ENCODE results near the gene TAF4. TPM values are rescaled to one million over a fixed set of nuclear protein-coding genes. Genes with fewer than 3 reads are reported as not detected.

The TAF4 gene
- total RNA-seq, 4 donors from 2014 or later: 18.9 to 93.5 (median 31.0) TPM

DNA sequence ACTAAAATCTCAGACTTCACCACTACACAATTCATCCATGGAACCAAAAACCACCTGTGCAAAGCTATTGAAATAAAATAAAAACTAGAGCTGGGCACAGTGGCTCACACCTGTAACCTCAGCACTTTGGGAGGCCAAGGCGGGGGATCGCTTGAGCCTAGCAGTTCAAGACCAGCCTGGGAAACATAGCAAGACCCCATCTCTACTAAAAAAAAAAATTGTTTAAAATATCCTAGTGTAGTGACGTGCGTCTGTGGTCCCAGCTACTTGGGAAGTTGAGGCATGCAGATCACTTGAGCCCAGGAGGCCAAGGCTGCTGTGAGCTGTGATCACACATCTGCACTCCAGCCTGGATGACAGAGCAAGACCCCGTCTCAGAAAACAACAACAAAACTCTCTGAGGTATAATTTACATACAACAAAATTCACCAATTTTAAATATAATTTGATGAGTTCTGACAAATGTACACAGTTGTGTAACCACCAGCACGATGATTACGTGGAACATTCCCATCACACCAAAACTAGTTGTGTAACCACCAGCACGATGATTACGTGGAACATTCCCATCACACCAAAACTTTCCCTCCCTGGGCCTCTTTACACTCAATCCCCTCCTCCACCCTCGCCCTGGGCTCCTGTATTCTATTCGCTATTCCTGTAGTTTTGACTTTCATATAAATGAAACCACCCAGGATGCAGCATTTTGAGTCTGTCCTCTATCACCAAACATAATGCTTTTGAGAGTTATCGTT lies 107.5 kb downstream of the TAF4 start:
- TF ChIP-seq POLR2A (IDR thresholded peaks at IDR 0.05): no peak
- TF ChIP-seq, protein P1, sequence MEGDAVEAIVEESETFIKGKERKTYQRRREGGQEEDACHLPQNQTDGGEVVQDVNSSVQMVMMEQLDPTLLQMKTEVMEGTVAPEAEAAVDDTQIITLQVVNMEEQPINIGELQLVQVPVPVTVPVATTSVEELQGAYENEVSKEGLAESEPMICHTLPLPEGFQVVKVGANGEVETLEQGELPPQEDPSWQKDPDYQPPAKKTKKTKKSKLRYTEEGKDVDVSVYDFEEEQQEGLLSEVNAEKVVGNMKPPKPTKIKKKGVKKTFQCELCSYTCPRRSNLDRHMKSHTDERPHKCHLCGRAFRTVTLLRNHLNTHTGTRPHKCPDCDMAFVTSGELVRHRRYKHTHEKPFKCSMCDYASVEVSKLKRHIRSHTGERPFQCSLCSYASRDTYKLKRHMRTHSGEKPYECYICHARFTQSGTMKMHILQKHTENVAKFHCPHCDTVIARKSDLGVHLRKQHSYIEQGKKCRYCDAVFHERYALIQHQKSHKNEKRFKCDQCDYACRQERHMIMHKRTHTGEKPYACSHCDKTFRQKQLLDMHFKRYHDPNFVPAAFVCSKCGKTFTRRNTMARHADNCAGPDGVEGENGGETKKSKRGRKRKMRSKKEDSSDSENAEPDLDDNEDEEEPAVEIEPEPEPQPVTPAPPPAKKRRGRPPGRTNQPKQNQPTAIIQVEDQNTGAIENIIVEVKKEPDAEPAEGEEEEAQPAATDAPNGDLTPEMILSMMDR (IDR thresholded peaks at IDR 0.05): no peak
- no peak overlapping the region for H3K4me3 ChIP-seq
- no peak overlapping the region for H3K27ac ChIP-seq
- H3K4me1 ChIP-seq: no peaks in the 10 kb centered on the region
- no peaks in the 10 kb centered on the region for H3K27me3 ChIP-seq
- no peaks in the 10 kb centered on the region for H3K9me3 ChIP-seq
- peak in 1 of 3 donors; percentile 4 for DNase-seq
- no peaks in the 10 kb centered on the region for H3K36me3 ChIP-seq

DNA sequence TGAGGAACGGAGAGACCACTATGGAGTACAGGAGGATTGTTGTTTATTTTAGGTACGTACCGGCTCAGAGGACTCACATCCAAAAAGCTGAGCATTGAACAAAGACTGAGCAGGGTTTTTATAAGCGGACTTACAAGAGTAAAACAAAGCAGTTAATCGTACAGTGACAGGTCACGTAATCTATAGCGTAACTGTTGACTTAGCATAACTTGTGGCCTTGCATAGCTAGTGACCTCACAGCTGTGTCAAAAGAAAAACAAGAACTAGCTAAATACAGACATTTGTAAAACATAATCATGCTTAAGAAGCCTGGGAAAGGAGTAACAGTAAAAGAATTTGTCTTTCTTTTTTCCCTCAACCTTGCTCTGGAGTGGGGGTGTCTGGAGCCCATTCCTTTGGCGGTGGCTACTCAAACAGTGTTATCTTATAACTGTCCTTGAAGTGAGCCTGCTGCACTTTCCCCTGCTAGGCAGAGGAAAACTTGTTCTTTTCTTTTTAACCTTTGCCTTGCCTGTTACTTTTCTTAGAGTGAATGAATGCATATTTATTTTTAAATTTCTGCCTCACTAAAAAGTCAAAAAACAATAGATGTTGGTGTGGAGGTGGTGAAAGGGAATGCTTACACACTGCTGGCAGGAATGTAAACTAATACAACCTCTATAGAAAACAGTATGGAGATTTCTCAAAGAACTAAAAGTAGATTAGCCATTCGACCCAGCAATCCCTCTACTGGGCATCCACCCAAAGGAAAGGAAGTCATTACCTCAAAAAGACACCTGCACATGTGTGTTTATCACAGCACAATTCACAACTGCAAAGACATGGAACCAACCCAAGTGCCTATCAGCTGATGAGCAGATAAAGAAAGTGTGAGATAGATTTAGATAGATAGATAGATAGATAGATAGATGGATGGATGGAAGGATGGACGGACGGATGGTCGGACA lies 109.0 kb downstream of the TAF4 start:
- DNase-seq: no peak
- no peak overlapping the region for H3K27ac ChIP-seq
- no peaks in the 10 kb centered on the region for H3K9me3 ChIP-seq
- no peak overlapping the region for H3K4me3 ChIP-seq
- TF ChIP-seq POLR2A (IDR thresholded peaks at IDR 0.05): no peak
- TF ChIP-seq, protein P1 (IDR thresholded peaks at IDR 0.05): no peak
- H3K36me3 ChIP-seq: no peaks in the 10 kb centered on the region
- no peaks in the 10 kb centered on the region for H3K4me1 ChIP-seq
- no peaks in the 10 kb centered on the region for H3K27me3 ChIP-seq

DNA sequence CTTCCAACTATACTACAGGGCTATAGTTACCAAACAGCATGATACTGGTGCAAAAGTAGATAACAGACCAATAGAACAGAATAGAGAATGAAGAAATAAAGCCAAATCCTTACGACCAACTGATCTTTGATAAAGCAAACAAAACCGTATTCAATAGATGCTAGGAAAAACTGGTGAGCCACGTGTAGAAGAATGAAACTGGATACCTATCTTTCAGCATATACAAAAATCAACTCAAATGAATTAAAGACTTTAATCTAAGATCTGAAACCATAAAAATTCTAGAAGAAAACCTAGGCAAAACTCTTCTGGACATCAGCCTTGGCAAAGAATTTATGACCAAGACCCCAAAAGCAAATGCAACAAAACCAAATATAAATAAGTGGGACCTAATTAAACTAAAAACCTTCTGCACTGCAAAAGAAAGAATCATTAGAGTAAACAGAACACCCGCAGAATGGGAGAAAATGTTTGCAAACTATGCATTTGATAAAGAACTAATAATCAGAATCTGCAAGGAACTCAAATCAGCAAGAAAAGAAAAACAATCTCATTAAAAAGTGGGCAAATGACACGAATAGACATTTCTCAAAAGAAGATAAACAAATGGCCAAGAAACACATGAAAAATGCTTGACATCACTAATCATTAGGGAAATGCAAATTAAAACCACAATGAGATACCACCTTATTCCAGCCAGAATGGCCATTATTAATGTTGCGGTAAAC lies 109.8 kb downstream of the TAF4 start:
- no peak overlapping the region for H3K4me3 ChIP-seq
- TF ChIP-seq, protein P1 (IDR thresholded peaks at IDR 0.05): no peak
- no peak for TF ChIP-seq POLR2A (IDR thresholded peaks at IDR 0.05)
- H3K9me3 ChIP-seq: no peaks in the 10 kb centered on the region
- no peak for DNase-seq
- H3K27me3 ChIP-seq: no peaks in the 10 kb centered on the region
- no peaks in the 10 kb centered on the region for H3K4me1 ChIP-seq
- H3K36me3 ChIP-seq: no peaks in the 10 kb centered on the region
- H3K27ac ChIP-seq: no peak overlapping the region

DNA sequence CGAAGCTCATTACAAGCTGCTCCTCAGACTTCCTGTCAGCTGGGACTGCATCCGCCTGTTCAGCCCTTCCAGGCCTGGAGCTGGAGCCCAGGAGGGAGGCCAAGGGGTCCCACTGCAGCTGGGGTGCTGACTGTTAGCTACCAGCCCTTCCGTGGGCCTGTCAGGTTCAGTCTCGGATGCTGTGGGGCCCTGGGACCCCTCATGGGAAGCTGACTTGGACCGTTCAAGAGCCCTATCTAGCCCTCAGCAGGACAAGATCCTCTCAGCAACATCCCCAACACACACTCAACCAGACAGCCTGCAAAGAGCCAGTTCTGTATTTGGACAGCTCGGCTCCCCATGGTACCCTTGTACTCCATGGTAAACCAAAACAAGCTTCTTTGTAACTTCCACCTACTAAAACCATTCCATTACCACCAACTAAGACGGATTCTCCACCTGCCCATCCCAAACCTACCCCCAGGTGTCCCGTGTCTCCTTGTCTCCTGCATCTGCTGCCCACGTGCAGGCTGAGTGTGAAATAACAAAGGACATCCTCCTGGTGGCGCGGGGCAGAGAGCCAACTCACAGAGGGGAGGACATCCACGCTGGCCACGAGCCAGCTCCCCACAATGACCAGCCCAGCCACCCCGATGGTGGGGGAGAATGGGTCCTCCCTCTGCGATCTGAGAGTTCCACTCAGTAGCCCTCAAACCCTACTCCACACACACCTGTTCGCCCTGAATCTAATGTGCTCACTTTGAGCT lies 111.2 kb downstream of the TAF4 start:
- DNase-seq: peak in 1 of 3 donors; percentile 37
- no peaks in the 10 kb centered on the region for H3K27me3 ChIP-seq
- no peaks in the 10 kb centered on the region for H3K36me3 ChIP-seq
- no peak overlapping the region for H3K4me3 ChIP-seq
- H3K9me3 ChIP-seq: no peaks in the 10 kb centered on the region
- H3K4me1 ChIP-seq: no peaks in the 10 kb centered on the region
- H3K27ac ChIP-seq: no peak overlapping the region
- TF ChIP-seq POLR2A (IDR thresholded peaks at IDR 0.05): no peak
- TF ChIP-seq, protein P1 (IDR thresholded peaks at IDR 0.05): no peak

Measured in Peyer's patch (tissue), 4 donors.